Measurements from ENCODE around the gene AKT1S1. TPM values are rescaled to one million over a fixed set of nuclear protein-coding genes. Genes with fewer than 3 reads are reported as not detected.

The AKT1S1 gene
- total RNA-seq, 2 experiments from 2014 or later = 17.5 to 19.5 TPM

DNA sequence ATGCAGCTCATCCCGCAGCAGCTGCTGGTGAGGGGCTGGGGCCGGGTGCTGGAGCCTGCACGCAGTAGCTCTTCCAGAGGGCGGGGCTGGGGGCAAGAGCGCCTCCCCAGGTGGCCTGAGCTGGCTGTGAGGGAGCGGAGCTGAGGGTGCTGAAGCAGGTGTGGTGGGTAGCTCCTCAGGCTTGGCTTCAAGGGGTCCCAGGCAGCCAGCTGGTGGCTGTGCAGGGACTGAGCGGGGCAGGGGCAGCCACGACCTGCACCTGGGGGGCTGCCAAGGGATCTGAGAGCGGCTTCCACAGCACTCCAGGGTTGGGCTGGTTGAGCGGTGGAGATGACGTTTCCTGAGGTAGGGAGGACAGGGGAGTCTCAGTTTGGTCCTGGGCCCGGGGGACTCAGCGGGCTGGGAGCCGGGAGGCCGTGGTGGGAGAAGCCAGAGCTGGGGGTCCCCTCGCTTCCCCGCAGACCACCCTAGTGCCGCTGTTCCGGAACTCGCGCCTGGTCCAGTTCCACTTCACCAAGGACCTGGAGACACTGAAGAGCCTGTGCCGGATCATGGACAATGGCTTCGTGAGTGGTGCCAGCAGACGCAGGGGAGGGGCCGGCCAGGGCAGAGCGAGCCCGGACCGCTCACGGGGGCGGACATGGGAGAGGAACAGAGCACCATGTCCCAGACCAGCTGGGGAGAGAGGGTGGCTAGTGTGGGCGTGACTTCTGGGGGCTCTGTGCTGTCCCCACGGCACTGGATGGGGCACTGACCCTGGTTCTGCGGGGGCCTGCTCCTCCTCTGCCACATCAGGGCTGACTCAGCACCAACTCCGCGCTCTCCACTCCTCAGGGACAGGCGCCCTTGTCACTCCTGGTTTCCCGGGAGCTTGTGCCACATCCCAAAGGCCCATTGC, 18.8 kb downstream of the AKT1S1 start:
- Mint-ChIP-seq H3K4me1 (ENCODE audit: low read depth) (peaks cover 7% of the 10 kb centered on the region), H3K36me3 (ENCODE audit: low read depth) (peaks cover 9% of the 10 kb centered on the region), H3K4me3 (no peak overlapping the region), H3K27me3 (no peaks in the 10 kb centered on the region), H3K27ac (no peak overlapping the region), H3K9me3 (no peaks in the 10 kb centered on the region)
- ATAC-seq = no peak
- CTCF ChIA-PET = interaction anchor here (1.3 kb wide), 1 partner anchor 11 kb away, joined by 3 read pairs; no protein-coding TSS in a partner anchor
- no peak for DNase-seq
- intact Hi-C loops (cut with micrococcal nuclease) = no loop called here
- POLR2A ChIA-PET = interaction anchor here (0.7 to 1.3 kb wide), 3 partner anchors 10 to 173 kb away, joined by 3 read pairs; no protein-coding TSS in a partner anchor
- TF ChIP-seq, protein P1, sequence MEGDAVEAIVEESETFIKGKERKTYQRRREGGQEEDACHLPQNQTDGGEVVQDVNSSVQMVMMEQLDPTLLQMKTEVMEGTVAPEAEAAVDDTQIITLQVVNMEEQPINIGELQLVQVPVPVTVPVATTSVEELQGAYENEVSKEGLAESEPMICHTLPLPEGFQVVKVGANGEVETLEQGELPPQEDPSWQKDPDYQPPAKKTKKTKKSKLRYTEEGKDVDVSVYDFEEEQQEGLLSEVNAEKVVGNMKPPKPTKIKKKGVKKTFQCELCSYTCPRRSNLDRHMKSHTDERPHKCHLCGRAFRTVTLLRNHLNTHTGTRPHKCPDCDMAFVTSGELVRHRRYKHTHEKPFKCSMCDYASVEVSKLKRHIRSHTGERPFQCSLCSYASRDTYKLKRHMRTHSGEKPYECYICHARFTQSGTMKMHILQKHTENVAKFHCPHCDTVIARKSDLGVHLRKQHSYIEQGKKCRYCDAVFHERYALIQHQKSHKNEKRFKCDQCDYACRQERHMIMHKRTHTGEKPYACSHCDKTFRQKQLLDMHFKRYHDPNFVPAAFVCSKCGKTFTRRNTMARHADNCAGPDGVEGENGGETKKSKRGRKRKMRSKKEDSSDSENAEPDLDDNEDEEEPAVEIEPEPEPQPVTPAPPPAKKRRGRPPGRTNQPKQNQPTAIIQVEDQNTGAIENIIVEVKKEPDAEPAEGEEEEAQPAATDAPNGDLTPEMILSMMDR (IDR thresholded peaks at IDR 0.05) = no peak

DNA sequence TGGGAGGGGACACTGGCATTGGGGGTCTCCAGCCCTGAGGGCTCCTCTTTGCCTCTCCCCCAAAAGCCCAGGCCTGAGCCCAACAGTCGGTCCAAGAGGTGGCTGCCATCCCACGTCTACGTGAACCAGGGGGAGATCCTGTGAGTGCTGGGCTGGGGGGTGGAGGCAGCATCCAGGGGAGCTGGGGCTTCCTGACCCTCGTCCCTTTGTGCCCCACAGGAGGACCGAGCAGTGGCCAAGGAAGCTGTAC, 19.4 kb downstream of the AKT1S1 start:
- Mint-ChIP-seq H3K4me1 (ENCODE audit: low read depth) (peaks cover 10% of the 10 kb centered on the region), H3K9me3 (no peaks in the 10 kb centered on the region), H3K27me3 (no peaks in the 10 kb centered on the region), H3K4me3 (no peak overlapping the region), H3K27ac (no peak overlapping the region), H3K36me3 (ENCODE audit: low read depth) (peaks cover 6% of the 10 kb centered on the region)
- no peak for DNase-seq
- CTCF ChIA-PET = interaction anchor here (1.3 kb wide), 1 partner anchor 10 kb away, joined by 3 read pairs; no protein-coding TSS in a partner anchor
- TF ChIP-seq, protein P1 (IDR thresholded peaks at IDR 0.05) = no peak
- no peak for ATAC-seq
- POLR2A ChIA-PET = interaction anchor here (0.7 to 1.3 kb wide), 2 partner anchors 10 to 172 kb away, joined by 3 read pairs; no protein-coding TSS in a partner anchor
- intact Hi-C loops (cut with micrococcal nuclease) = no loop called here

DNA sequence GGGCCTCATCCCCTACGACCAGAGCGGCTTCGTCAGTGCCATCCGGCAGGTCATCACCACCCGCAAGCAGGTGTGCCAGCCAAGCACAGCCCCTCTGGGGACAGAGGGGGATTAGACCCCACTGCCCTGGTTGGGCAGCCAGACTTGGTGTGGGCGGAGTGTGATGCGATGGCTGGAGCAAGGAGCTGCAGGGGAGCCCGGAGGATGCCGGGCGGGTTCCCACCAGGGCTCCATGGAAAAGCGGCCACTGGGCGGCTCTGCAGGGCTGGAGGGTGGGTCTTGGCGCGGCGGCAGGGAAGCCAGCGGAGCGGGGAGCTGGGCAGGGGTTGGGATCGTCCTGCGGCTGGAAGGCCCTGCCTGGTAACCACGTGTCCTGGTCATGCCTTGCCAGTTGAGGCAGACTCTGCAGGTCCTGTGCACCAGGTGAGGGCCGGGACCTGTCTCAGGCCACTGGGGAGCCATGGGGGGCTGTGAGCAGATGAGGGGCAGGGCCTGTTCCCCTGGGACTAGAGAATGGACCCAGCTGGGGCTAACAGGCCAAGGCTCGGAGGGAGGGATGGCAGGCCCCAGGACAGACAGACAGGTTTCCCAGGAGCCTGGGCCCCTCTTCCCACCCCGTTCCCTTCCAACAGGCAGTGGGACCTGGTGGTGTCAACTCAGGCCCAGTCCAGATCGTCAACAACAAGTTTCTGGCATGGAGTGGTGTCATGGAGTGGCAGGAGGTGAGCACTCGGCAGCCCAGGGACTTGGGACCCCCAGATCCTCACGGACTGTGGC, 19.9 kb downstream of the AKT1S1 start:
- Mint-ChIP-seq H3K9me3 (no peaks in the 10 kb centered on the region), H3K27me3 (no peaks in the 10 kb centered on the region), H3K4me3 (no peak overlapping the region), H3K27ac (no peak overlapping the region), H3K36me3 (ENCODE audit: low read depth) (peaks cover 6% of the 10 kb centered on the region), H3K4me1 (ENCODE audit: low read depth) (peaks cover 15% of the 10 kb centered on the region)
- TF ChIP-seq, protein P1 (IDR thresholded peaks at IDR 0.05) = no peak
- no peak for ATAC-seq
- intact Hi-C loops (cut with micrococcal nuclease) = no loop called here
- ChIA-PET POLR2A (no interaction called here), CTCF (interaction anchor here (1.3 kb wide), 1 partner anchor 10 kb away, joined by 3 read pairs; no protein-coding TSS in a partner anchor)
- DNase-seq = no peak

DNA sequence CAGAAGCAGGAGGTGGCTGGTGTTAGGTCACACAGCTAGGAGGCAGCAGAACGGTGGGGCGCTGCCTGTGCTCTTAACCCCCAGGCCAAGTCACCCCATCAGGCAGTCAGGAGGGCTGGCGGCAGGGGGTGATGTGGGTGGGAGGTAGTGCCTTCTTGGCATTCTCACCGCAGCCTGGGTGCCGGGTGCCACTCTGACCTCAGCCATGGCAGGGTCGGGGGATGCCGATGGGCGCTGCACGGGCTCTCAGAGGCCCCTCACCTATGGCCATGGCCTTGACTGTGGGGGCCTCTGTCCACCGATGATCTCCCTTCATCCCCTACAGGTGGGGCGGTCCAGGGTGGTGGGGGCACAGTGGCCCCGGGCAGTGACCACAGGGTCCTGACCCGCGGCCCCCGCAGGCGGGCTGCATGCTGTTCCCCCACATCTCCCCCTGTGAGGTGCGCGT, 20.6 kb downstream of the AKT1S1 start:
- no peaks in the 10 kb centered on the region for H3K9me3 Mint-ChIP-seq
- H3K27ac Mint-ChIP-seq = no peak overlapping the region
- H3K4me3 Mint-ChIP-seq = no peak overlapping the region
- peaks cover 6% of the 10 kb centered on the region for H3K36me3 Mint-ChIP-seq (ENCODE audit: low read depth)
- peaks cover 19% of the 10 kb centered on the region for H3K4me1 Mint-ChIP-seq (ENCODE audit: low read depth)
- ATAC-seq (no peak), DNase-seq (no peak)
- ChIA-PET POLR2A (interaction anchor here (6.5 kb wide), 1 partner anchor 9 kb away, joined by 64 read pairs; the partner anchor contains the start of gene PNKP), CTCF (no interaction called here)
- TF ChIP-seq, protein P1 (IDR thresholded peaks at IDR 0.05) = no peak
- H3K27me3 Mint-ChIP-seq = no peaks in the 10 kb centered on the region
- intact Hi-C loops (cut with micrococcal nuclease) = no loop called here
